Kidney capillary endothelial cell (primary cell): ENCODE results near the gene CYP3A7.
"Not testable (repeated sequence)": the region's sequence is repeated elsewhere in the genome, so short reads cannot be mapped to it uniquely, and the experiment has no call there.

ENCODE experiments used
- DNase-seq: peaks from one replicate; pipeline ENCODE4 v3.0.0-alpha.2; 2018; ENCODE audit warnings: low spot score

The CYP3A7 gene

GRCh38 chr7:99734987-99735386, at the start of gene CYP3A7:
Gene CYP3A7 (minus strand): TSS chr7:99735196. CDS start chr7:99735093, 103 bp downstream.
- DNase-seq: no peak

DNA sequence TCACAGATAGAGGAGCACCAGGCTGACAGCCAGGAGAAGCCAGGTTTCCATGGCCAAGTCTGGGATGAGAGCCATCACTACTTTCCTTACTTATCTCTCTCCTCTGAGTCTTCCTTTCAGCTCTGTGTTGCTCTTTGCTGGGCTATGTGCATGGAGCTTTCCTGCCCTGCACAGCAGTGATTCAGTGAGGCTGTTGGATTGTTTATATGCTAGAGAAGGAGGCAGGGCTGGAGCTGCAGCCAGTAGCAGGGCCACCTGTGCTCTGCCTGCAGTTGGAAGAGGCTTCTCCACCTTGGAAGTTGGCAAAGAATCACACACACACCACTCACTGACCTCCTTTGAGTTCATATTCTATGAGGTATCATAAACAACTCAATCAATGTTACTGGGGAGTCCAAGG, 49.0 kb upstream of the CYP3A7 start, which contains the start of gene CYP3A4:
TSS of gene CYP3A4 (minus strand) at position 178 of the 400 bp plus-strand sequence. CDS start at position 75, 103 bp downstream.
- no peak for DNase-seq

DNA sequence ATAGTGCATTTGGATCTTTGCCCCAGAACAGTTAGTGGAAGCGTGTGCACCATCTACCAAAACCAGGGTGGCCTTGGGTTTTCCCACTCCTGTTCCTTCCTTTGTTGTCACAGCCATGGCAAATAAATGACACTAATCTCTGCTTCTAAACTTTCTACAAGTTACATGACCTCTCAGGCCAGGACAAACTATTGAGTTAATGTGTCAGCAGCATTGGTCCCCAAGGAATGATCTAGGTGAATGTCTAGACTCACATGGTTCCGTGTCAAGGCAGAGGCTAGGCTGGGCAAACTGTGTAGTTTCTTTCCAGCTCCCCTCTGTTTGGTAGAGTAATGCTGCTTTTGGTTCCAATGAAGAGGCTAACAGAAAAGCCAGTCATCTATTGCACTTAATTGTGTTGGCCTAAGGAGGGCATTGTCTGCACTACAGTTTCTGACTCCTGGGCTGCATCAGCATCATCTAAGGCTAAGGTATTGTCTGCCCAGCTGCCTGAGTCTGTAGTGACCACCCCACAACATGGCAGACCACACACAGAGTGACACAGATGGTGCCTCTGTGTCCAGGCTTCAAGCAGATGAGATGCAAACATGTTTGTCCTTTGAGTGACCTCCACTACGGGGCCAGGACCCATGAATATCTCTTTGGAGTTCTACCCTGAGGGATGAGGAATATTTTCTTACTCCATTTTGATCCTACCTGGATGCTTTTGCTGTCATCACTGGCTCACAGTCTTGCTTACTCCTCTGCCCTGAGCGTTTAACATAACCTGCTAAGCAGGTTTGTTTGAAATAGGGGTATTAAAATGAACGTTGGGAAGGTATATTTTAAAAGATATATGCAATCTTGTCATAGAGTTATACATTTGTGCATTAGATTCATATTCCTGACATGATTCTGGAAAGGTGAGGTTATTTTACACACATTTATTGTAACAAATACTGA, 47.3 kb upstream of the CYP3A7 start:
- no peak for DNase-seq

DNA sequence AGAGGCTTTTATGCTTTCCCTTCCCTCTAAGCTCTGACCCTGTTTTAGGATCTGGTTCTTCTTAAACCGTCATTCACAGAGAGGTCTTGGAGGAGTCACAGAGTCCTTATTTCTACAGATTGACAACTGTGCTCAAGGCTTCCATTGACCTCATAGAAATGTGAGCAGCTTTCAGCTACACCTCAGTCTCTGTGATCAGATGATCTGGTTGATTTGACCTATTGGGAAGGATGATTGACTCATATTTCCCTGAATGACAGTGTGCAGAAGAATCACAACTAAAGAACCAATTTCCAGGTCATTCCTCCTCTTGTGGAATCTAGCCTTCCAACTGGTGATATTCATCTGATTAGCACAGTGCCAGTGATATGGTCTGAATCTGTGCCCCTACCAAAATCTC, 45.6 kb upstream of the CYP3A7 start:
- no peak for DNase-seq

- no peak for DNase-seq
These were observed 45.0 kb upstream of the CYP3A7 start for GRCh38 chr7:99779949-99780348.

- no peak for DNase-seq
These were observed 43.9 kb upstream of the CYP3A7 start for GRCh38 chr7:99778880-99779279.

DNA sequence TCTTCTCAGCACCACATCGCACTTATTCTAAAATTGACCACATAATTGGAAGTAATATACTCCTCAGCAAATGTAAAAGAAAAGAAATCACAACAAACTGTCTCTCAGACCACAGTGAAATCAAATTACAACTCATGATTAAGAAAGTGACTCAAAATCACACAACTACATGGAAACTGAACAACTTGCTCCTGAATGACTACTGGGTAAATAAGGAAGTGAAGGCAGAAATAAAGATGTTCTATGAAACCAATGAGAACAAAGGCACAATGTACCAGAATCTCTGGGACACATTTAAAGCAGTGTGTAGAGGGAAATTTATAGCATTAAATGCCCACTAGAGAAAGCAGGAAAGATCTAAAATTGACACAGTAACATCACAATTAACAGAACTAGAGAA, 38.4 kb upstream of the CYP3A7 start:
- not testable (repeated sequence) for DNase-seq

DNA sequence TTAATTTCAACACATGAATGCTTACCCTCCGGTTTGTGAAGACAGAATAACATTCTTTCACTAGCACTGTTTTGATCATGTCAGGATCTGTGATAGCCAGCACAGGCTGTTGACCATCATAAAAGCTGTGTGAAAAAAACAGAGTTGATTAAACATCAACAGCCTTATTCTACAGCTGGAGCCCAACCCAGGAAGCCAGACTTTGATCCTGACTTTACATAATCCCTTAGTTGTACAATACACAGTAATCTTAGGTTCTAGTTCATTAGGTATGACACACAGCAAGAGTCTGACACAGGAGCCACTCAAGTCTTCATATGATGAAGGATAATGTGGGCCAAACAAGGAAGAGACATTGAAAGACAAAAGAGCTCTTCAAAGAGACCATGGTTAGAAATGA, 37.6 kb upstream of the CYP3A7 start:
- DNase-seq: no peak

- not testable (repeated sequence) for DNase-seq
These were observed 34.5 kb upstream of the CYP3A7 start for GRCh38 chr7:99769494-99769893.

DNA sequence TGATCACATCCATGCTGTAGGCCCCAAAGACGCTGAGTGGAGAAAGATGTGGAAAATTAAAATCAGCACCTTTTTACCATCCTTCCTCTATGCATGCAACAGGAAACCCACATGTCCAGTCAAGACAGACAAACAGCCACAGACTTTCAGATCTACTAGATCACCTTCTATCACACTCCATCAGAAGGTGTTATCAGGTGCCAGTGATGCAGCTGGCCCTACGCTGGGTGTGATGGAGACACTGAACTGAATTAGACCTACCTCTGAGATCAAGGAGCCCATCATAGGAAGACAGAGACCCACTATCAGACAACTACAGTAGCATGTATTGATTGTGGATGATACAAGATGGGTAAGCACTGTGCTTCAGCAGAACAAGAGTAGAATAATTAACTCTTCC, 33.5 kb upstream of the CYP3A7 start:
- no peak for DNase-seq

DNA sequence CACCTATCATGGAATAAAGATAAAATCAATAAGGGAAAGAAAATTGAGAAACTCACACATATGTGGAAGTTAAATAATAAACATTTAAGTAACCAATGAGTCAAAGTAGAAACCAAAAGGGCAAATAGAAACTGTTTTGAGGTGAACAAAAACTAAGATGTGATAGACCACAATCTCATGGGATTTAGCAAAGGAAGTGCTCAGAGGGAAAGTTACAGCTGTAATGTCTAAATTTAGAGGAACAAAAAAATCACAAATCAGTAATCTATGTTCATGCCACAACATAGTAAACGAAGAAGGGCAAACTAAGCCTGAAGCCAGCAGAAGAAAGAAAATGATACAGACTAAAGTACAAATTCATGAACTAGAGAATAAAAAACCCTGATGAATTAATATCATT, 32.7 kb upstream of the CYP3A7 start:
- no peak for DNase-seq

GRCh38 chr7:99766484-99767099, 31.6 kb upstream of the CYP3A7 start:
- DNase-seq: no peak

- no peak for DNase-seq
These were observed 29.5 kb upstream of the CYP3A7 start for GRCh38 chr7:99764478-99764877.

DNA sequence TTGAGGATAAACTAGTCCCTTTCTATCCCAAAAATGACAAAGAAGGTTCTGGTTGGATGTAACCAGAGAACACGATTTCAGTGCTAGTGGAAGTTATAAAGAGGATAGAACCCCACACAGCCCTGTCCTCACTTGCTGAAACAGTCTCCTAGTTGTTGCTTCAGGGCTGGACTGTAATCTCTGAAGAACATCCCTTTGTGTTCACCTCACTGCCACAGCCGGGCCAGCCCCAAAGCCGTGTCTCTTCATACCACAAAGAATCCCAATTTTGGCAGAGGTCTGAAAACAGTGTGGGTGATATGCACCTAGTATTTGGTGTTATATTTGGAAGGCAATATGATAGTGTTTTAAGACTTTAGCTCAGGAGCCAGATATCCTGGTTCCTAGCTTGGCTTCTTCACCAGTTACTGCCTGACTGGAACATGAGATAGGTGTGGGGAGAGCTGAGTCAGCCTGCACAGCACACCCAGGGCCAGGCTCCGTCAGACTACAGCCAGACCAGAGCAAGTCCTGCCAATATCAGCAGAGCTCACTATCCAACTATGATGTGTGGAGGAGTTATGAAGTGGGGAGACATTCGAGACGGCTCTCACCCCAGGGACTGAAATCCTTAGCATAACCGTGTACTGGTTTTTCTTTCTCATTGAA, 27.8 kb upstream of the CYP3A7 start:
- no peak for DNase-seq

DNA sequence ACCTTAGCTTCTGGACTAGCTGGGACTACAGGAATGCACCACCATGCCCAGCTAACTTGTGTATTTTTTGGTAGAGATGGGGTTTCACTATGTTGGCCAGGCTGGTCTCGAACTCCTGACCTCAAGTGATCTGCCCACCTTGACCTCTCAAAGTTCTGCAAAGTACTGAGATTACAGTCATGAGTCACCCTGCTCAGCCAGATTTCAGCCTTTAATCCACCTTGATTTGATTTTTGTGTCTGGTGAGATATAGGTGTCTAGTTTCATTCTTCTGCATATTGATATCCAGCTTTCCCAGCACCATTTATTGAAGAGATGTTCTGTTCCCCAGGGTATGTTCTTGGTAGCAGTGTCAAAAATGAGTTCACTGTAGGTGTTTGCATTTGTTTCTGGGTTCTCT, 20.1 kb upstream of the CYP3A7 start:
- DNase-seq: no peak

GRCh38 chr7:99752356-99752755, 17.4 kb upstream of the CYP3A7 start:
- no peak for DNase-seq

GRCh38 chr7:99751322-99752052, 16.5 kb upstream of the CYP3A7 start:
- DNase-seq: not testable (repeated sequence)

GRCh38 chr7:99748846-99749579, 14.0 kb upstream of the CYP3A7 start:
- no peak for DNase-seq

DNA sequence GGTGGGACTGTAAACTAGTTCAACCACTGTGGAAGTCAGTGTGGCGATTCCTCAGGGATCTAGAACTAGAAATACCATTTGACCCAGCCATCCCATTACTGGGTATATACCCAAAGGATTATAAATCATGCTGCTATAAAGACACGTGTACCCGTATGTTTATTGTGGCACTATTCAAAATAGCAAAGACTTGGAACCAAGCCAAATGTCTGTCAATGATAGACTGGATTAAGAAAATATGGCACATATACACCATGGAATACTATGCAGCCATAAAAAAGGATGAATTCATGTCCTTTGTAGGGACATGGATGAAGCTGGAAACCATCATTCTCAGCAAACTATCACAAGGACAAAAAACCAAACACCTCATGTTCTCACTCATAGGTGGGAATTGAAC, 11.9 kb upstream of the CYP3A7 start:
- DNase-seq: not testable (repeated sequence)

DNA sequence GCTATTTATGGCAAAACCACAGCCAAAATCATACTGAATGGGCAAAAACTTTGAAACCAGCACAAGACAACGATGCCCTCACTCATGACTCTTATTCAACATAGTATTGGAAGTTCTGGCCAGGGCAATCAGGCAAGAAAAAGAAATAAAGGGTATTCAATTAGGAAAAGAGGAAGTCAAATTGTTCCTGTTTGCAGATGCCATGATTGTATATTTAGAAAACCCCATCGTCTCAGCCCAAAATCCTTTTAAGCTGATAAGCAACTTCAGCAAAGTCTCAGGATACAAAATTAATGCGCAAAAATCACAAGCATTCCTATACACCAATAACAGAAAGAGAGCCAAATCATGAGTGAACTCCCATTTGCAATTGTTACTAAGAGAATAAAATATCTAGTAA, 10.4 kb upstream of the CYP3A7 start:
- not testable (repeated sequence) for DNase-seq

- no peak for DNase-seq
These were observed 7.9 kb upstream of the CYP3A7 start for GRCh38 chr7:99742737-99743394.
